IMR-90 (cell line): ENCODE data around the gene EIF3K. TPM values are rescaled to one million over a fixed set of nuclear protein-coding genes. Genes with fewer than 3 reads are reported as not detected.

Experiments
- ATAC-seq: fragments of 200-7000 bp; cut with Tn5 transposase; 2 replicates; pipeline ENCODE4 v1.9.1; 2020; ENCODE audit warnings: low read depth, mild to moderate bottlenecking, moderate library complexity
- BruUV-seq: library from RNA; stranded (reverse); fragments of 400-500 nt; replicated peaks from 2 replicates; lab custom pipeline; 2021; lab: Mats Ljungman, UMichigan
- CTCF ChIA-PET: fragments of 300-600 bp; formaldehyde crosslinking; extraction: SDS; loops from one replicate; lab custom pipeline; 2021; ENCODE audit warnings: antibody characterized with exemption; lab: Yijun Ruan, JAX
- POLR2A ChIA-PET: fragments of 300-600 bp; sonication (Branson Sonifier 250); formaldehyde crosslinking; loops from one replicate; lab custom pipeline; 2022; ENCODE audit warnings: antibody characterized with exemption; ENCODE audit not compliant: unreplicated experiment; lab: Charles Lee
- DNase-seq: peaks from one replicate; pipeline ENCODE4 v3.0.0; 2013
- H2AFZ ChIP-seq: replicated peaks from 2 replicates; pipeline ENCODE3; 2013; ENCODE audit warnings: low read length, mild to moderate bottlenecking; ENCODE audit not compliant: poor library complexity
- H2AK5ac ChIP-seq: 2 replicates; pipeline ENCODE4 v1.6.1; 2013; ENCODE audit warnings: low read depth, low read length, inconsistent platforms
- H2AK9ac ChIP-seq: replicated peaks from 2 replicates; pipeline ENCODE3; 2013; ENCODE audit warnings: mild to moderate bottlenecking, low read depth, low read length, moderate library complexity; ENCODE audit not compliant: poor library complexity
- H2BK120ac ChIP-seq: 2 replicates; pipeline ENCODE4 v1.6.1; 2013; ENCODE audit warnings: low read depth, low read length, inconsistent platforms
- H2BK15ac ChIP-seq: 3 replicates; pipeline ENCODE4 v1.6.1; 2013; ENCODE audit warnings: low read depth, low read length, inconsistent platforms
- H2BK20ac ChIP-seq: 2 replicates; pipeline ENCODE4 v1.6.1; 2013; ENCODE audit warnings: low read depth, mild to moderate bottlenecking, inconsistent platforms, low read length, moderate library complexity
- H2BK5ac ChIP-seq: 2 replicates; pipeline ENCODE4 v1.6.1; 2013; ENCODE audit warnings: mild to moderate bottlenecking, low read depth, low read length, inconsistent platforms; ENCODE audit not compliant: poor library complexity, severe bottlenecking
- H3K14ac ChIP-seq: replicated peaks from 2 replicates; pipeline ENCODE4 v1.6.1; 2013; ENCODE audit warnings: low read depth, low read length, inconsistent platforms
- H3K18ac ChIP-seq: 2 replicates; pipeline ENCODE4 v1.6.1; 2013; ENCODE audit warnings: low read depth, low read length, control low read depth
- H3K23ac ChIP-seq: 2 replicates; pipeline ENCODE4 v1.6.1; 2013; ENCODE audit warnings: low read depth, low read length, inconsistent platforms
- H3K27ac ChIP-seq: 2 replicates; pipeline ENCODE4 v1.5.1; 2013; ENCODE audit warnings: mild to moderate bottlenecking, control low read depth, low read length; ENCODE audit not compliant: insufficient read depth
- H3K27me3 ChIP-seq: 2 replicates; pipeline ENCODE4 v1.6.1; 2013; ENCODE audit warnings: low read length; ENCODE audit not compliant: control insufficient read depth, insufficient read depth
- H3K36me3 ChIP-seq: 2 replicates; pipeline ENCODE4 v1.6.1; 2013; ENCODE audit warnings: low read length, mixed read lengths; ENCODE audit not compliant: control insufficient read depth, insufficient read depth
- H3K4ac ChIP-seq: 2 replicates; pipeline ENCODE4 v1.6.1; 2013; ENCODE audit warnings: low read depth, low read length, inconsistent platforms
- H3K4me1 ChIP-seq: 2 replicates; pipeline ENCODE4 v1.6.1; 2013; ENCODE audit warnings: low read length, mixed read lengths; ENCODE audit not compliant: control insufficient read depth, insufficient read depth
- H3K4me2 ChIP-seq: 2 replicates; pipeline ENCODE4 v1.6.1; 2013; ENCODE audit warnings: low read depth, mild to moderate bottlenecking, control low read depth, low read length, moderate library complexity
- H3K4me3 ChIP-seq: 2 replicates; pipeline ENCODE4 v1.5.1; 2013; ENCODE audit warnings: low read depth, mild to moderate bottlenecking, control low read depth, low read length, moderate library complexity; ENCODE audit not compliant: insufficient read depth
- H3K56ac ChIP-seq: 2 replicates; pipeline ENCODE4 v1.6.1; 2013; ENCODE audit warnings: low read length, inconsistent platforms; ENCODE audit not compliant: insufficient read depth; ENCODE audit errors: extremely low read depth
- H3K79me1 ChIP-seq, 2 experiments: 2 replicates each; pipeline ENCODE4 v1.6.1; 2013; ENCODE audit warnings: low read length in 2 of 2, inconsistent platforms in 1 of 2, low read depth in 1 of 2
- H3K9ac ChIP-seq: 2 replicates; pipeline ENCODE4 v1.6.1; 2013; ENCODE audit warnings: low read depth, low read length, control low read depth
- H3K9me1 ChIP-seq: 2 replicates; pipeline ENCODE4 v1.6.1; 2013; ENCODE audit warnings: low read length, inconsistent platforms; ENCODE audit not compliant: insufficient read depth
- H3K9me3 ChIP-seq: 2 replicates; pipeline ENCODE4 v1.6.1; 2013; ENCODE audit warnings: low read length; ENCODE audit not compliant: control insufficient read depth, insufficient read depth
- H4K20me1 ChIP-seq: 2 replicates; pipeline ENCODE4 v1.6.1; 2013; ENCODE audit warnings: low read length, inconsistent platforms; ENCODE audit not compliant: insufficient read depth
- H4K5ac ChIP-seq: 2 replicates; pipeline ENCODE4 v1.6.1; 2013; ENCODE audit warnings: mild to moderate bottlenecking, low read depth, low read length, control low read depth
- H4K8ac ChIP-seq, 2 experiments: 2 replicates each; pipeline ENCODE4 v1.6.1; 2013; ENCODE audit warnings: low read depth in 2 of 2, low read length in 2 of 2, control low read depth in 1 of 2, inconsistent platforms in 1 of 2
- H4K91ac ChIP-seq: 2 replicates; pipeline ENCODE4 v1.6.1; 2013; ENCODE audit warnings: low read depth, low read length, inconsistent platforms; ENCODE audit not compliant: insufficient read depth
- BHLHE40 ChIP-seq: fragments of 150-350 bp; IDR thresholded peaks from 2 replicates; pipeline ENCODE4 v1.6.1; 2016; ENCODE audit warnings: mild to moderate bottlenecking, low read depth, low read length
- CEBPB ChIP-seq: IDR thresholded peaks from 2 replicates; pipeline ENCODE4 v1.6.1; 2012; ENCODE audit warnings: low read depth, low read length, improper control_type of control experiment
- CHD1 ChIP-seq: IDR thresholded peaks from 2 replicates; pipeline ENCODE4 v1.6.1; 2012; ENCODE audit warnings: low read depth, low read length, improper control_type of control experiment
- CTCF ChIP-seq: conservative IDR thresholded peaks from 2 replicates; pipeline ENCODE4 v1.5.1; 2012; ENCODE audit warnings: mild to moderate bottlenecking, low read depth, low read length, improper control_type of control experiment
- ELK1 ChIP-seq: fragments of 150-350 bp; IDR thresholded peaks from 2 replicates; pipeline ENCODE4 v1.6.1; 2016; ENCODE audit warnings: low read depth, mild to moderate bottlenecking, low read length, moderate library complexity, borderline replicate concordance
- FOS ChIP-seq: fragments of 150-350 bp; IDR thresholded peaks from 2 replicates; pipeline ENCODE4 v1.6.1; 2016; ENCODE audit warnings: low read depth, low read length
- MAFK ChIP-seq: IDR thresholded peaks from 2 replicates; pipeline ENCODE4 v1.6.1; 2012; ENCODE audit warnings: low read depth, low read length, improper control_type of control experiment
- NFE2L2 ChIP-seq: fragments of 150-350 bp; IDR thresholded peaks from 2 replicates; pipeline ENCODE4 v1.6.1; 2016; ENCODE audit warnings: low read depth, mild to moderate bottlenecking, low read length
- POLR2A ChIP-seq: IDR thresholded peaks from 2 replicates; pipeline ENCODE4 v1.6.1; 2012; ENCODE audit warnings: mild to moderate bottlenecking, low read depth, low read length
- RAD21 ChIP-seq: IDR thresholded peaks from 2 replicates; pipeline ENCODE4 v1.6.1; 2012; ENCODE audit warnings: low read length, improper control_type of control experiment
- RCOR1 ChIP-seq: IDR thresholded peaks from 2 replicates; pipeline ENCODE4 v1.6.1; 2012; ENCODE audit warnings: mild to moderate bottlenecking, low read length, improper control_type of control experiment; ENCODE audit not compliant: insufficient replicate concordance
- RFX5 ChIP-seq: IDR thresholded peaks from 2 replicates; pipeline ENCODE4 v1.8.0; 2012; ENCODE audit warnings: low read depth, mild to moderate bottlenecking, low read length, moderate library complexity
- SMC3 ChIP-seq: fragments of 150-350 bp; IDR thresholded peaks from 2 replicates; pipeline ENCODE4 v1.6.1; 2016; ENCODE audit warnings: low read depth, mild to moderate bottlenecking, antibody characterized with exemption, low read length, moderate library complexity
- WGBS, 2 experiments: methylation state at CpG; one replicate each; pipeline versions ENCODE4 v1.1.5 to v1.1.7; 2013; ENCODE audit warnings: missing lambda C conversion rate in 2 of 2; ENCODE audit not compliant: insufficient read length in 1 of 2; ENCODE audit errors: extremely low coverage in 2 of 2; 5-methylcytosine and 5-hydroxymethylcytosine counted together
- dilution Hi-C: fragments of 300-500 bp; cut with HindIII; formaldehyde crosslinking; loops from one replicate; pipeline ENCODE4 v1.14.3; 2018; ENCODE audit warnings: low sequenced_read_pairs; ENCODE audit not compliant: unreplicated experiment
- in situ Hi-C: fragments of 300-500 bp; cut with MboI; formaldehyde crosslinking; loops from 3 replicates; pipeline ENCODE4 v1.14.3; 2019; ENCODE audit warnings: low sequenced_read_pairs, inconsistent platforms, mixed read lengths
- intact Hi-C: fragments of 100-400 bp; cut with micrococcal nuclease; formaldehyde crosslinking; loops from 2 replicates; pipeline ENCODE4 v1.10.0; 2022
- polyA plus RNA-seq, 3 experiments: library from polyadenylated mRNA; depleted of rRNA; stranded (reverse); fragments of >200 nt; gene quantifications; 2 replicates each; pipeline ENCODE4 v1.2.3, GENCODE V29; 2012; ENCODE audit warnings: low replicate concordance in 1 of 3
- total RNA-seq: library from RNA; depleted of rRNA; stranded (reverse); fragments of >200 nt; gene quantifications from 2 replicates; pipeline ENCODE4 v1.2.3, GENCODE V29; 2012
- TF ChIP-seq, protein P1 (sequence below): fragments of 150-350 bp; IDR thresholded peaks from 2 replicates; pipeline ENCODE4 v1.6.1; 2017; ENCODE audit warnings: mild to moderate bottlenecking, antibody characterized with exemption, low read length, low read depth

The EIF3K gene
- total and polyA plus RNA-seq, 2 of the 4 experiments (the other 2 are of a cell fraction): 575 to 1,137 TPM

GRCh38 chr19:38674388-38675171 lies 55.6 kb downstream of the EIF3K start:
- Histone ChIP-seq H3K9me1 (peaks cover 57% of the 10 kb centered on the region), H3K79me1 (peaks cover 6 to 80% of the 10 kb centered on the region in 2 experiments; a peak in 3 of 4 replicates), H2BK20ac (peak overlapping the region; percentile 27; the same call in 1 of the 2 replicates), H3K36me3 (peaks cover 10% of the 10 kb centered on the region), H3K4me2 (peak overlapping the region; percentile 53), H2BK5ac (peak overlapping the region; percentile 68), H3K27me3 (no peaks in the 10 kb centered on the region), H2AK9ac (peak overlapping the region; percentile 17), H3K27ac (peak overlapping the region; percentile 55; the same call in 1 of the 2 replicates), H3K9me3 (no peaks in the 10 kb centered on the region), H3K9ac (peak overlapping the region; percentile 8), H4K5ac (peak overlapping the region; percentile 59), H4K20me1 (peaks cover 86% of the 10 kb centered on the region), H3K56ac (no peak overlapping the region), H2BK120ac (peak overlapping the region; percentile 32), H3K4me1 (peaks cover 56% of the 10 kb centered on the region), H3K18ac (peak overlapping the region; percentile 85), H3K4ac (peak overlapping the region; percentile 71), H3K23ac (peak overlapping the region; percentile 79), H3K4me3 (no peak overlapping the region), H2AFZ (no peak overlapping the region), H2BK15ac (peak overlapping the region; percentile 50; the same call in 1 of the 3 replicates), H3K14ac (peak overlapping the region; percentile 65), H4K8ac (peak overlapping the region in 1 of 2 experiments; percentile 87; a peak in 3 of 4 replicates), H4K91ac (peak overlapping the region; percentile 23; the same call in 1 of the 2 replicates), H2AK5ac (peak overlapping the region; percentile 94)
- no TSS peak for BruUV-seq
- ATAC-seq (no peak), DNase-seq (peak; percentile 49)
- ChIA-PET POLR2A (interaction anchor here (0.5 kb wide), 1 partner anchor 76 kb away, joined by 3 read pairs; no protein-coding TSS in a partner anchor), CTCF (interaction anchor here (0.5 kb wide), 1 partner anchor 103 kb away, joined by 3 read pairs; no protein-coding TSS in a partner anchor)
- in situ Hi-C loops (no loop called here), intact Hi-C loops (no loop called here), dilution Hi-C loops (no loop called here)
- WGBS, 2 experiments: 66% methylated on average over 12 of the region's 16 CpGs; no CpG with 5 or more reads in 1 of the 2 experiments
- TF ChIP-seq BHLHE40 (no peak), CTCF (no peak), NFE2L2 (no peak), FOS (no peak), ELK1 (no peak), RCOR1 (no peak), MAFK (no peak), SMC3 (no peak), CHD1 (no peak), CEBPB (no peak), POLR2A (no peak), RAD21 (no peak), RFX5 (no peak)
- TF ChIP-seq, protein P1, sequence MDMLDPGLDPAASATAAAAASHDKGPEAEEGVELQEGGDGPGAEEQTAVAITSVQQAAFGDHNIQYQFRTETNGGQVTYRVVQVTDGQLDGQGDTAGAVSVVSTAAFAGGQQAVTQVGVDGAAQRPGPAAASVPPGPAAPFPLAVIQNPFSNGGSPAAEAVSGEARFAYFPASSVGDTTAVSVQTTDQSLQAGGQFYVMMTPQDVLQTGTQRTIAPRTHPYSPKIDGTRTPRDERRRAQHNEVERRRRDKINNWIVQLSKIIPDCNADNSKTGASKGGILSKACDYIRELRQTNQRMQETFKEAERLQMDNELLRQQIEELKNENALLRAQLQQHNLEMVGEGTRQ: no peak
